ENCODE data around the gene RAMP3. TPM values are rescaled to one million over a fixed set of nuclear protein-coding genes. Genes with fewer than 3 reads are reported as not detected.
A peak's percentile ranks its signal among the peaks of the same experiment; 100 is the strongest.

RAMP3 gene
- total and polyA plus RNA-seq, 9 donors: 2.9 to 26.0 (median 8.0) TPM

- intact Hi-C loops (cut with DNase I): no loop called here
- peak in 1 of 5 donors; percentile 1 for DNase-seq
- TF ChIP-seq CTCF (IDR thresholded peaks at IDR 0.05) (no peak), EP300 (IDR thresholded peaks at IDR 0.05) (no peak), POLR2A (IDR thresholded peaks at IDR 0.05) (no peak)
These were observed 14.4 kb downstream of the RAMP3 start for GRCh38 chr7:45171946-45172345.

GRCh38 chr7:45173596-45174327 is 16.2 kb downstream of the RAMP3 start:
- intact Hi-C loops (cut with DNase I): no loop called here
- TF ChIP-seq POLR2A (IDR thresholded peaks at IDR 0.05) (no peak), EP300 (IDR thresholded peaks at IDR 0.05) (no peak), CTCF (IDR thresholded peaks at IDR 0.05) (no peak)
- Histone ChIP-seq H3K36me3 (no peaks in the 10 kb centered on the region), H3K27ac (no peak overlapping the region), H3K9me3 (no peaks in the 10 kb centered on the region), H3K4me1 (ENCODE audit: insufficient read depth) (no peaks in the 10 kb centered on the region), H3K27me3 (no peaks in the 10 kb centered on the region), H3K4me3 (no peak overlapping the region)
- DNase-seq: peak in 1 of 5 donors; percentile 6
- WGBS, 3 donors: 72 to 84% (median 78%) methylated on average over 6 of the region's 6 CpGs

More at GRCh38 chr7:45171946-45172345, 14.4 kb downstream of the RAMP3 start:
- H3K4me1 ChIP-seq (ENCODE audit: insufficient read depth): no peaks in the 10 kb centered on the region
- 14 to 77% (median 38%) methylated on average over 1 of the region's 1 CpG for WGBS, 3 donors
- no peaks in the 10 kb centered on the region for H3K9me3 ChIP-seq
- H3K36me3 ChIP-seq: no peaks in the 10 kb centered on the region
- H3K27me3 ChIP-seq: no peaks in the 10 kb centered on the region
- H3K4me3 ChIP-seq: no peak overlapping the region
- no peak overlapping the region for H3K27ac ChIP-seq

GRCh38 chr7:45174328-45174610 is 16.7 kb downstream of the RAMP3 start:
- no peak overlapping the region for H3K27ac ChIP-seq
- H3K4me3 ChIP-seq: no peak overlapping the region
- DNase-seq: peak in 1 of 5 donors; percentile 26
- no peaks in the 10 kb centered on the region for H3K27me3 ChIP-seq
- TF ChIP-seq POLR2A (IDR thresholded peaks at IDR 0.05) (no peak), CTCF (IDR thresholded peaks at IDR 0.05) (no peak), EP300 (IDR thresholded peaks at IDR 0.05) (no peak)
- no peaks in the 10 kb centered on the region for H3K4me1 ChIP-seq (ENCODE audit: insufficient read depth)
- intact Hi-C loops (cut with DNase I): no loop called here
- 87 to 95% (median 94%) methylated on average over 4 of the region's 4 CpGs for WGBS, 3 donors
- no peaks in the 10 kb centered on the region for H3K9me3 ChIP-seq
- H3K36me3 ChIP-seq: no peaks in the 10 kb centered on the region

GRCh38 chr7:45174966-45175765 is 17.6 kb downstream of the RAMP3 start:
- TF ChIP-seq POLR2A (IDR thresholded peaks at IDR 0.05): no peak
- TF ChIP-seq EP300 (IDR thresholded peaks at IDR 0.05): no peak
- no peak for TF ChIP-seq CTCF (IDR thresholded peaks at IDR 0.05)
- H3K27ac ChIP-seq: no peak overlapping the region
- peak in 1 of 5 donors; percentile 5 for DNase-seq
- H3K4me3 ChIP-seq: no peak overlapping the region
- no peaks in the 10 kb centered on the region for H3K9me3 ChIP-seq
- WGBS, 3 donors: 44 to 64% (median 52%) methylated on average over 3 to 4 of the region's 4 CpGs
- no peaks in the 10 kb centered on the region for H3K36me3 ChIP-seq
- no peaks in the 10 kb centered on the region for H3K4me1 ChIP-seq (ENCODE audit: insufficient read depth)
- intact Hi-C loops (cut with DNase I): no loop called here
- no peaks in the 10 kb centered on the region for H3K27me3 ChIP-seq
